K562 (cell line): ENCODE measurements around the gene DDX54.

Experiments used
- CHD4 ChIP-seq: fragments of 200-600 bp; sonication (generic); IDR thresholded peaks from 3 replicates; pipeline ENCODE4 v1.6.1; 2012; ENCODE audit warnings: low read depth, mild to moderate bottlenecking, mixed read lengths, low read length, inconsistent platforms; ENCODE audit not compliant: insufficient read depth, insufficient replicate concordance, poor library complexity, severe bottlenecking
- EP300 ChIP-seq: IDR thresholded peaks from 2 replicates; pipeline ENCODE4 v1.6.1; 2012; ENCODE audit warnings: low read length, improper control_type of control experiment
- KHSRP ChIP-seq: fragments of 450-650 bp; IDR thresholded peaks from 2 replicates; pipeline ENCODE4 v1.6.1; 2017
- SAP30 ChIP-seq: fragments of 200-600 bp; sonication (generic); IDR thresholded peaks from 2 replicates; pipeline ENCODE4 v1.6.1; 2012; ENCODE audit warnings: borderline replicate concordance, low read depth, mild to moderate bottlenecking, moderate library complexity, low read length, control low read depth, inconsistent platforms; ENCODE audit not compliant: insufficient read depth, poor library complexity, severe bottlenecking
- SMC3 ChIP-seq: conservative IDR thresholded peaks from 2 replicates; pipeline ENCODE4 v1.6.1; 2011; ENCODE audit warnings: low read depth, low read length, improper control_type of control experiment; ENCODE audit not compliant: insufficient read depth
- ZBTB7A ChIP-seq: IDR thresholded peaks from 2 replicates; pipeline ENCODE4 v1.6.1; 2011; ENCODE audit warnings: low read depth, mild to moderate bottlenecking, low read length, moderate library complexity, borderline replicate concordance; ENCODE audit not compliant: control insufficient read depth
- TF ChIP-seq, protein P1 (sequence below), 3 experiments: IDR thresholded peaks in 2 of 3; conservative IDR thresholded peaks in 1 of 3; 2 replicates each; pipeline ENCODE4 v1.5.1; 2011 to 2012; ENCODE audit warnings: low read length in 3 of 3, mild to moderate bottlenecking in 3 of 3, control low read depth in 2 of 3, improper control_type of control experiment in 1 of 3, inconsistent platforms in 1 of 3, low read depth in 1 of 3, mixed read lengths in 1 of 3, moderate library complexity in 1 of 3; ENCODE audit not compliant: insufficient read depth in 2 of 3
- TF ChIP-seq, protein P2 (sequence below), 2 experiments: fragments of 450-650 bp; formaldehyde crosslinking in 1 of 2; IDR thresholded peaks; 2 replicates each; pipeline versions ENCODE4 v1.4.0 to v1.6.1; 2014 to 2020; ENCODE audit warnings: mild to moderate bottlenecking in 2 of 2, borderline replicate concordance in 1 of 2, low read depth in 1 of 2
- TF ChIP-seq, protein P3 (sequence below): fragments of 450-650 bp; IDR thresholded peaks from 2 replicates; pipeline ENCODE4 v1.6.1; 2017; ENCODE audit warnings: antibody characterized with exemption

DNA sequence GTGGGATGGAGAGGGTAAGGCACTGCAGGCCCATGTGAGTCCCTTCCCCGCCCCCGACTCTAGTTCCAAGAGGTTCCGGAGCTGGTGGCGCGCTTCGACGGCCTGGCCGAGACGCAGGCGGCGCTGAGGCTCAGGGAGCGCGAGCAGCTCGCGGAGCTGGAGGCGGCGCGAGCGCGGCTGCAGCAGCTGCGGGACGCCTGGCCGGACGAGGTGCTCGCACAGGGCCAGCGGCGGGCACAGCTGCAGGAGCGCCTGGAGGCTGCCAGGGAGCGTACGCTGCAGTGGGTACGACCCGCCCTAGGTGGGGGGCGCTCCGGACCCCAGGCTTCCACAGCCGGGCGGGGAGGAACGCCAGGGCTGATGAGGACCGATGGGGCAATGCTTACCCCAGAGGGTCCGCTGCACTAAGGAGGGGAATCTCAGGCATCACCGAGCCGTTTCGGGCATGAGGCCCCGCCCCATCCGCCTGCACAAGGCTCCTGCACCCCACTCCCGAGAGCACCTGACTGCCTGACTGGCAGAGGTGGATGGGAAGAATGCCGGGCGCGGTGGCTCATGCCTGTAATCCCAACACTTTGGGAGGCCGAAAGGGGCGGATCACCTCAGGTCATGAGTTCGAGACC lies 30.8 kb downstream of the DDX54 start:
- TF ChIP-seq, protein P1, sequence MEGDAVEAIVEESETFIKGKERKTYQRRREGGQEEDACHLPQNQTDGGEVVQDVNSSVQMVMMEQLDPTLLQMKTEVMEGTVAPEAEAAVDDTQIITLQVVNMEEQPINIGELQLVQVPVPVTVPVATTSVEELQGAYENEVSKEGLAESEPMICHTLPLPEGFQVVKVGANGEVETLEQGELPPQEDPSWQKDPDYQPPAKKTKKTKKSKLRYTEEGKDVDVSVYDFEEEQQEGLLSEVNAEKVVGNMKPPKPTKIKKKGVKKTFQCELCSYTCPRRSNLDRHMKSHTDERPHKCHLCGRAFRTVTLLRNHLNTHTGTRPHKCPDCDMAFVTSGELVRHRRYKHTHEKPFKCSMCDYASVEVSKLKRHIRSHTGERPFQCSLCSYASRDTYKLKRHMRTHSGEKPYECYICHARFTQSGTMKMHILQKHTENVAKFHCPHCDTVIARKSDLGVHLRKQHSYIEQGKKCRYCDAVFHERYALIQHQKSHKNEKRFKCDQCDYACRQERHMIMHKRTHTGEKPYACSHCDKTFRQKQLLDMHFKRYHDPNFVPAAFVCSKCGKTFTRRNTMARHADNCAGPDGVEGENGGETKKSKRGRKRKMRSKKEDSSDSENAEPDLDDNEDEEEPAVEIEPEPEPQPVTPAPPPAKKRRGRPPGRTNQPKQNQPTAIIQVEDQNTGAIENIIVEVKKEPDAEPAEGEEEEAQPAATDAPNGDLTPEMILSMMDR (IDR thresholded peaks at IDR 0.05 in 2 of 3, conservative IDR thresholded peaks at IDR 0.05 in 1 of 3; ENCODE audit: insufficient read depth in 2 of 3, low read depth in 1 of 3, low read length in 3 of 3): no peak
- TF ChIP-seq, protein P2, sequence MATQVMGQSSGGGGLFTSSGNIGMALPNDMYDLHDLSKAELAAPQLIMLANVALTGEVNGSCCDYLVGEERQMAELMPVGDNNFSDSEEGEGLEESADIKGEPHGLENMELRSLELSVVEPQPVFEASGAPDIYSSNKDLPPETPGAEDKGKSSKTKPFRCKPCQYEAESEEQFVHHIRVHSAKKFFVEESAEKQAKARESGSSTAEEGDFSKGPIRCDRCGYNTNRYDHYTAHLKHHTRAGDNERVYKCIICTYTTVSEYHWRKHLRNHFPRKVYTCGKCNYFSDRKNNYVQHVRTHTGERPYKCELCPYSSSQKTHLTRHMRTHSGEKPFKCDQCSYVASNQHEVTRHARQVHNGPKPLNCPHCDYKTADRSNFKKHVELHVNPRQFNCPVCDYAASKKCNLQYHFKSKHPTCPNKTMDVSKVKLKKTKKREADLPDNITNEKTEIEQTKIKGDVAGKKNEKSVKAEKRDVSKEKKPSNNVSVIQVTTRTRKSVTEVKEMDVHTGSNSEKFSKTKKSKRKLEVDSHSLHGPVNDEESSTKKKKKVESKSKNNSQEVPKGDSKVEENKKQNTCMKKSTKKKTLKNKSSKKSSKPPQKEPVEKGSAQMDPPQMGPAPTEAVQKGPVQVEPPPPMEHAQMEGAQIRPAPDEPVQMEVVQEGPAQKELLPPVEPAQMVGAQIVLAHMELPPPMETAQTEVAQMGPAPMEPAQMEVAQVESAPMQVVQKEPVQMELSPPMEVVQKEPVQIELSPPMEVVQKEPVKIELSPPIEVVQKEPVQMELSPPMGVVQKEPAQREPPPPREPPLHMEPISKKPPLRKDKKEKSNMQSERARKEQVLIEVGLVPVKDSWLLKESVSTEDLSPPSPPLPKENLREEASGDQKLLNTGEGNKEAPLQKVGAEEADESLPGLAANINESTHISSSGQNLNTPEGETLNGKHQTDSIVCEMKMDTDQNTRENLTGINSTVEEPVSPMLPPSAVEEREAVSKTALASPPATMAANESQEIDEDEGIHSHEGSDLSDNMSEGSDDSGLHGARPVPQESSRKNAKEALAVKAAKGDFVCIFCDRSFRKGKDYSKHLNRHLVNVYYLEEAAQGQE (IDR thresholded peaks at IDR 0.05; ENCODE audit: borderline replicate concordance): no peak
- TF ChIP-seq, protein P2 (CRISPR knock-in tag; IDR thresholded peaks at IDR 0.05; ENCODE audit: low read depth): no peak
- no peak for TF ChIP-seq SAP30
- no peak for TF ChIP-seq SMC3
- TF ChIP-seq ZBTB7A: no peak
- no peak for TF ChIP-seq KHSRP
- no peak for TF ChIP-seq CHD4
- TF ChIP-seq EP300: no peak
- TF ChIP-seq, protein P3, sequence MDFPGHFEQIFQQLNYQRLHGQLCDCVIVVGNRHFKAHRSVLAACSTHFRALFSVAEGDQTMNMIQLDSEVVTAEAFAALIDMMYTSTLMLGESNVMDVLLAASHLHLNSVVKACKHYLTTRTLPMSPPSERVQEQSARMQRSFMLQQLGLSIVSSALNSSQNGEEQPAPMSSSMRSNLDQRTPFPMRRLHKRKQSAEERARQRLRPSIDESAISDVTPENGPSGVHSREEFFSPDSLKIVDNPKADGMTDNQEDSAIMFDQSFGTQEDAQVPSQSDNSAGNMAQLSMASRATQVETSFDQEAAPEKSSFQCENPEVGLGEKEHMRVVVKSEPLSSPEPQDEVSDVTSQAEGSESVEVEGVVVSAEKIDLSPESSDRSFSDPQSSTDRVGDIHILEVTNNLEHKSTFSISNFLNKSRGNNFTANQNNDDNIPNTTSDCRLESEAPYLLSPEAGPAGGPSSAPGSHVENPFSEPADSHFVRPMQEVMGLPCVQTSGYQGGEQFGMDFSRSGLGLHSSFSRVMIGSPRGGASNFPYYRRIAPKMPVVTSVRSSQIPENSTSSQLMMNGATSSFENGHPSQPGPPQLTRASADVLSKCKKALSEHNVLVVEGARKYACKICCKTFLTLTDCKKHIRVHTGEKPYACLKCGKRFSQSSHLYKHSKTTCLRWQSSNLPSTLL: no peak
